HCT116 (cell line): Measurements from ENCODE around the gene RHEX. TPM values are rescaled to one million over a fixed set of nuclear protein-coding genes. Genes with fewer than 3 reads are reported as not detected.

Experiments used
- ATAC-seq: fragments of 200-7000 bp; cut with Tn5 transposase; 2 replicates; pipeline ENCODE4 v1.9.1; 2020; ENCODE audit warnings: mild to moderate bottlenecking, moderate library complexity
- BruUV-seq: library from RNA; stranded (reverse); fragments of 400-500 nt; replicated peaks from 2 replicates; lab custom pipeline; 2021; lab: Mats Ljungman, UMichigan
- CTCF ChIA-PET: fragments of 300-600 bp; sonication (Branson Sonifier 250); formaldehyde crosslinking; loops from one replicate; lab custom pipeline; 2021; ENCODE audit warnings: antibody characterized with exemption; lab: Charles Lee
- POLR2A ChIA-PET: fragments of 300-600, 350-600 bp; sonication (Branson Sonifier 250); formaldehyde crosslinking; loops from one replicate; lab custom pipeline; 2021; ENCODE audit warnings: antibody characterized with exemption; lab: Charles Lee
- RAD21 ChIA-PET, 2 experiments: fragments of 300-600 bp; sonication (Branson Sonifier 250); formaldehyde crosslinking; loops; one replicate each; lab custom pipeline; 2023; ENCODE audit warnings: low total read pairs in 2 of 2; ENCODE audit not compliant: uncharacterized antibody in 2 of 2, unreplicated experiment in 2 of 2, low non-redundant PET in 1 of 2; lab: Charles Lee
- DNase-seq: peaks from one replicate; pipeline ENCODE4 v3.0.0-alpha.2; 2010; ENCODE audit warnings: low read depth, low spot score
- H2AFZ ChIP-seq: fragments of 200-600 bp; shearing (Covaris generic), sonication (generic); 2 replicates; pipeline ENCODE4 v1.6.1; 2017; ENCODE audit warnings: low read depth, mixed run types, mixed read lengths, antibody characterized with exemption, low read length; ENCODE audit not compliant: poor library complexity, severe bottlenecking
- H3K27ac ChIP-seq: 2 replicates; pipeline ENCODE4 v1.5.1; 2012; ENCODE audit warnings: low read depth, low read length
- H3K27me3 ChIP-seq: fragments of 200-600 bp; sonication (generic); 2 replicates; pipeline ENCODE4 v1.6.1; 2016; ENCODE audit warnings: mixed run types, low read length, mixed read lengths; ENCODE audit not compliant: insufficient read depth
- H3K36me3 ChIP-seq, 2 experiments: fragments of 200-500 bp in 1 of 2; fragments of 200-600 bp in 1 of 2; sonication (Bioruptor generic) in 1 of 2; sonication (generic) in 1 of 2; 2 replicates each; pipeline versions ENCODE4 v1.5.1 to v1.6.1; 2014 to 2016; ENCODE audit warnings: low read length in 2 of 2, inconsistent platforms in 1 of 2, mixed read lengths in 1 of 2, mixed run types in 1 of 2; ENCODE audit not compliant: insufficient read depth in 2 of 2, control insufficient read depth in 1 of 2
- H3K4me1 ChIP-seq, 2 experiments: fragments of 200-600 bp in 1 of 2; sonication (generic) in 1 of 2; 2 replicates each; pipeline versions ENCODE4 v1.5.1 to v1.6.1; 2012 to 2017; ENCODE audit warnings: low read length in 2 of 2, inconsistent platforms in 1 of 2, mild to moderate bottlenecking in 1 of 2, mixed read lengths in 1 of 2, mixed run types in 1 of 2, moderate library complexity in 1 of 2; ENCODE audit not compliant: insufficient read depth in 2 of 2, control insufficient read depth in 1 of 2
- H3K4me2 ChIP-seq: fragments of 200-600 bp; sonication (generic); 2 replicates; pipeline ENCODE4 v1.6.1; 2017; ENCODE audit warnings: mixed run types, low read length, mixed read lengths
- H3K4me3 ChIP-seq, 2 experiments: fragments of 200-600 bp in 1 of 2; sonication (generic) in 1 of 2; replicated peaks in 1 of 2; 2 replicates each; pipeline ENCODE4 v1.5.1; 2011 to 2016; ENCODE audit warnings: low read length in 2 of 2, control low read depth in 1 of 2, low read depth in 1 of 2, mild to moderate bottlenecking in 1 of 2, mixed read lengths in 1 of 2, mixed run types in 1 of 2
- H3K79me2 ChIP-seq: fragments of 200-600 bp; sonication (generic); 2 replicates; pipeline ENCODE4 v1.6.1; 2017; ENCODE audit warnings: mild to moderate bottlenecking, mixed run types, low read length, moderate library complexity, mixed read lengths; ENCODE audit not compliant: insufficient read depth
- H3K9ac ChIP-seq: fragments of 200-600 bp; sonication (generic); 2 replicates; pipeline ENCODE4 v1.6.1; 2016; ENCODE audit warnings: low read length, mixed read lengths
- H3K9me2 ChIP-seq: fragments of 200-600 bp; sonication (generic), shearing (Covaris generic); 2 replicates; pipeline ENCODE4 v1.6.1; 2017; ENCODE audit warnings: mixed run types, mild to moderate bottlenecking, moderate library complexity; ENCODE audit not compliant: insufficient read depth
- H3K9me3 ChIP-seq, 2 experiments: fragments of 200-500 bp in 1 of 2; fragments of 200-600 bp in 1 of 2; sonication (Bioruptor generic) in 1 of 2; sonication (generic) in 1 of 2; 2 replicates each; pipeline ENCODE4 v1.6.1; 2014 to 2017; ENCODE audit warnings: low read length in 2 of 2, mixed read lengths in 2 of 2, inconsistent platforms in 1 of 2, low read depth in 1 of 2, mild to moderate bottlenecking in 1 of 2, mixed run types in 1 of 2, moderate library complexity in 1 of 2; ENCODE audit not compliant: control insufficient read depth in 1 of 2, insufficient read depth in 1 of 2
- H4K20me1 ChIP-seq: fragments of 200-600 bp; sonication (generic), shearing (Covaris generic); 2 replicates; pipeline ENCODE4 v1.6.1; 2017; ENCODE audit warnings: mixed run types, mild to moderate bottlenecking, moderate library complexity; ENCODE audit not compliant: insufficient read depth
- CBX3 ChIP-seq: IDR thresholded peaks from 2 replicates; pipeline ENCODE4 v1.6.1; 2012; ENCODE audit warnings: low read depth
- CEBPB ChIP-seq: IDR thresholded peaks from 2 replicates; pipeline ENCODE4 v1.6.1; 2012; ENCODE audit warnings: low read depth
- EZH2phosphoT487 ChIP-seq: fragments of 200-600 bp; IDR thresholded peaks from 2 replicates; pipeline ENCODE4 v1.6.1; 2018; ENCODE audit warnings: antibody characterized with exemption, borderline replicate concordance
- FOSL1 ChIP-seq: IDR thresholded peaks from 2 replicates; pipeline ENCODE4 v1.6.1; 2012; ENCODE audit warnings: low read depth
- JUND ChIP-seq: IDR thresholded peaks from 2 replicates; pipeline ENCODE4 v1.6.1; 2012
- POLR2A ChIP-seq: IDR thresholded peaks from 2 replicates; pipeline ENCODE4 v1.7.0; 2011; ENCODE audit warnings: borderline replicate concordance; ENCODE audit not compliant: insufficient read depth, insufficient read length; ENCODE audit errors: extremely low read depth
- POLR2AphosphoS5 ChIP-seq: IDR thresholded peaks from 2 replicates; pipeline ENCODE4 v1.6.1; 2011; ENCODE audit warnings: mild to moderate bottlenecking, low read depth, low read length, moderate library complexity
- SRF ChIP-seq: IDR thresholded peaks from 2 replicates; pipeline ENCODE4 v1.6.1; 2012; ENCODE audit warnings: low read depth
- YY1 ChIP-seq: IDR thresholded peaks from 2 replicates; pipeline ENCODE4 v1.6.1; 2011; ENCODE audit warnings: low read length, low read depth, moderate library complexity, mild to moderate bottlenecking; ENCODE audit not compliant: insufficient replicate concordance; ENCODE audit errors: extremely low read depth
- ZNF274 ChIP-seq: fragments of 200-500 bp; sonication (Bioruptor generic); IDR thresholded peaks from 2 replicates; pipeline ENCODE4 v1.6.1; 2014; ENCODE audit warnings: mild to moderate bottlenecking, low read depth, low read length, inconsistent platforms
- intact Hi-C: fragments of 100-400 bp; cut with micrococcal nuclease; formaldehyde crosslinking; loops from 2 replicates; pipeline ENCODE4 v1.10.0; 2022
- total RNA-seq: library from RNA; stranded (reverse); gene quantifications from one replicate; pipeline ENCODE4 v1.2.1, GENCODE V29; 2021; ENCODE audit not compliant: unreplicated experiment
- TF ChIP-seq, protein P1 (sequence below): IDR thresholded peaks from 2 replicates; pipeline ENCODE4 v1.6.1; 2012; ENCODE audit warnings: low read depth
- TF ChIP-seq, protein P2 (sequence below): IDR thresholded peaks from 2 replicates; pipeline ENCODE4 v1.6.1; 2011; ENCODE audit warnings: mild to moderate bottlenecking, low read length, moderate library complexity; ENCODE audit not compliant: insufficient replicate concordance; ENCODE audit errors: extremely low read depth

RHEX gene
- total RNA-seq, 1 experiment from 2014 or later: not detected

DNA sequence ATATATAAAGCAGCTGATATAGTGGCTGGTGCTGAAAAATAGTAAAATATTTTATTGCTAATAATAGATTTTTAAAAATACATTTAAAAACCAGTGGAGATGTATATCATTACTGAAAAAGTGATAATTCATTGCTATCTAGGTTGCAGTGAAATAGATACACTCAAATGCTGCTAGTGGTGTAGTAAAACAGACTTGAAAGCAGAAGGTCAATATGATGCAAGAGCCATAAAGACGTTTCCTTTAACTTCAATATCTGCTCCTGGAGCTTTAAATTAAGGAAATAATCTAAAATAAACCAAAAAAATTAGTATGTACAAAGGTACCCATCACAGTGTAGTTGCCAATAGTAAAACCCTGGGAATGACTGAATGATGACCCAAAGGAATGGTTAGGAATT lies 26.2 kb downstream of the RHEX start (continued):
- TF ChIP-seq, protein P1, sequence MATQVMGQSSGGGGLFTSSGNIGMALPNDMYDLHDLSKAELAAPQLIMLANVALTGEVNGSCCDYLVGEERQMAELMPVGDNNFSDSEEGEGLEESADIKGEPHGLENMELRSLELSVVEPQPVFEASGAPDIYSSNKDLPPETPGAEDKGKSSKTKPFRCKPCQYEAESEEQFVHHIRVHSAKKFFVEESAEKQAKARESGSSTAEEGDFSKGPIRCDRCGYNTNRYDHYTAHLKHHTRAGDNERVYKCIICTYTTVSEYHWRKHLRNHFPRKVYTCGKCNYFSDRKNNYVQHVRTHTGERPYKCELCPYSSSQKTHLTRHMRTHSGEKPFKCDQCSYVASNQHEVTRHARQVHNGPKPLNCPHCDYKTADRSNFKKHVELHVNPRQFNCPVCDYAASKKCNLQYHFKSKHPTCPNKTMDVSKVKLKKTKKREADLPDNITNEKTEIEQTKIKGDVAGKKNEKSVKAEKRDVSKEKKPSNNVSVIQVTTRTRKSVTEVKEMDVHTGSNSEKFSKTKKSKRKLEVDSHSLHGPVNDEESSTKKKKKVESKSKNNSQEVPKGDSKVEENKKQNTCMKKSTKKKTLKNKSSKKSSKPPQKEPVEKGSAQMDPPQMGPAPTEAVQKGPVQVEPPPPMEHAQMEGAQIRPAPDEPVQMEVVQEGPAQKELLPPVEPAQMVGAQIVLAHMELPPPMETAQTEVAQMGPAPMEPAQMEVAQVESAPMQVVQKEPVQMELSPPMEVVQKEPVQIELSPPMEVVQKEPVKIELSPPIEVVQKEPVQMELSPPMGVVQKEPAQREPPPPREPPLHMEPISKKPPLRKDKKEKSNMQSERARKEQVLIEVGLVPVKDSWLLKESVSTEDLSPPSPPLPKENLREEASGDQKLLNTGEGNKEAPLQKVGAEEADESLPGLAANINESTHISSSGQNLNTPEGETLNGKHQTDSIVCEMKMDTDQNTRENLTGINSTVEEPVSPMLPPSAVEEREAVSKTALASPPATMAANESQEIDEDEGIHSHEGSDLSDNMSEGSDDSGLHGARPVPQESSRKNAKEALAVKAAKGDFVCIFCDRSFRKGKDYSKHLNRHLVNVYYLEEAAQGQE: no peak
- TF ChIP-seq YY1: no peak

DNA sequence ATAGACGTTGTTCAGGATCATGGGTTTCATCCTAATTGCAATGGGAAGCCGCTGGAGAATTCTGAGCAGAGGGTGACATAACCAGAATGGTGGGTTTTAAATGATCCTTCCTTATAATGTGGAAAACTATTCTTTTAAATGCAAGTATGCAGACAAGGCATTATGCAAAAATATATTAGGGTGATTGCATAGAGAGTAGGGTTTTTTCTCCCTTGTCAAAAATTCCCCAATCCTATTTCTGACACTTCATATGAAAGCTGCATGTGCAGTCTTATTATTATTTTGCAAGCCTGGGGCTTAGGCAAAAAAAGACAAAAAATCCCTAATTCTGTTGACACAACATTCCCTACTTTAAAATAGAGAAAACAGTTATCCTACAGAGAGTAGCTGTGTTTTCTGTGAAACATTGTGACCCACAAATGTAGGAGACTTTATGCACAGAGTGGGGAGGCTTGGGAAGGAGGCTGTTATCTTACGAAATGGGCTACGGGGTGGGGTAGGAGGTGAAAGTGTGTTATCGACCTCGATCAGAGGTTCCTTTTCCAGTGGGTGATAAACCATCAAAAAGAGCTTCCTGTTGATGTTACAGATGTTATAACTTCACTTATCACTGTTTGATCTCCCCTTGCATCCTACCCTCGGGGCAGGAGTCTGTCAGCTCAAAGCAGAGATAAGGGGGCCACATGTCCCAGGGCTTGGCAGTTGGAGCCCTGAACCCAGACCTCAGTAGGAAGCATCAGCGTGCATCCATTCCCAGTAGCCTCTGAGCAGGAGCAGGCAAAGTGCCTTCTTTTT lies 27.2 kb downstream of the RHEX start:
- DNase-seq (no peak), ATAC-seq (no peak)
- no peak overlapping the region for H3K27ac ChIP-seq
- H3K27me3 ChIP-seq: no peaks in the 10 kb centered on the region
- TF ChIP-seq JUND (no peak), POLR2A (no peak), CBX3 (no peak), EZH2phosphoT487 (no peak), SRF (no peak), CEBPB (no peak), FOSL1 (no peak), ZNF274 (no peak), POLR2AphosphoS5 (no peak)
- TF ChIP-seq, protein P2, sequence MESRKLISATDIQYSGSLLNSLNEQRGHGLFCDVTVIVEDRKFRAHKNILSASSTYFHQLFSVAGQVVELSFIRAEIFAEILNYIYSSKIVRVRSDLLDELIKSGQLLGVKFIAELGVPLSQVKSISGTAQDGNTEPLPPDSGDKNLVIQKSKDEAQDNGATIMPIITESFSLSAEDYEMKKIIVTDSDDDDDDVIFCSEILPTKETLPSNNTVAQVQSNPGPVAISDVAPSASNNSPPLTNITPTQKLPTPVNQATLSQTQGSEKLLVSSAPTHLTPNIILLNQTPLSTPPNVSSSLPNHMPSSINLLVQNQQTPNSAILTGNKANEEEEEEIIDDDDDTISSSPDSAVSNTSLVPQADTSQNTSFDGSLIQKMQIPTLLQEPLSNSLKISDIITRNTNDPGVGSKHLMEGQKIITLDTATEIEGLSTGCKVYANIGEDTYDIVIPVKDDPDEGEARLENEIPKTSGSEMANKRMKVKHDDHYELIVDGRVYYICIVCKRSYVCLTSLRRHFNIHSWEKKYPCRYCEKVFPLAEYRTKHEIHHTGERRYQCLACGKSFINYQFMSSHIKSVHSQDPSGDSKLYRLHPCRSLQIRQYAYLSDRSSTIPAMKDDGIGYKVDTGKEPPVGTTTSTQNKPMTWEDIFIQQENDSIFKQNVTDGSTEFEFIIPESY: no peak
- H3K9me3 ChIP-seq: no peaks in the 10 kb centered on the region
- ChIA-PET POLR2A (interaction anchor here (0.5 kb wide), 1 partner anchor 9 kb away, joined by 3 read pairs; no protein-coding TSS in a partner anchor), RAD21 (no interaction called here), CTCF (no interaction called here)
- no peaks in the 10 kb centered on the region for H4K20me1 ChIP-seq
- no peak overlapping the region for H3K4me2 ChIP-seq
- no peak overlapping the region for H3K9ac ChIP-seq
- no peaks in the 10 kb centered on the region for H3K4me1 ChIP-seq
- no peak overlapping the region for H3K4me3 ChIP-seq
- H3K9me2 ChIP-seq: no peaks in the 10 kb centered on the region
- intact Hi-C loops: no loop called here
- H2AFZ ChIP-seq: no peak overlapping the region
- no peaks in the 10 kb centered on the region for H3K79me2 ChIP-seq
- no TSS peak for BruUV-seq
- no peaks in the 10 kb centered on the region for H3K36me3 ChIP-seq
